Loucy (cell line): ENCODE data around the gene PIGU.

ENCODE experiments used
- H2AFZ ChIP-seq: fragments of 200-600 bp; sonication (generic); 2 replicates; pipeline ENCODE4 v1.6.0; 2016; ENCODE audit warnings: antibody characterized with exemption, mild to moderate bottlenecking, low read length, moderate library complexity
- H3F3A ChIP-seq: fragments of 200-600 bp; 2 replicates; pipeline ENCODE4 v1.6.0; 2016; ENCODE audit warnings: antibody characterized with exemption, low read depth, mild to moderate bottlenecking
- H3K27me3 ChIP-seq: fragments of 200-600 bp; sonication (generic); 2 replicates; pipeline ENCODE4 v1.6.1; 2014; ENCODE audit warnings: low read length, mild to moderate bottlenecking; ENCODE audit not compliant: insufficient read depth, poor library complexity, severe bottlenecking
- H3K36me3 ChIP-seq: fragments of 200-600 bp; sonication (generic); 2 replicates; pipeline ENCODE4 v1.6.1; 2016; ENCODE audit warnings: low read length; ENCODE audit not compliant: insufficient read depth
- H3K4me1 ChIP-seq: fragments of 200-600 bp; sonication (generic); 2 replicates; pipeline ENCODE4 v1.5.1; 2014; ENCODE audit warnings: low read length, mild to moderate bottlenecking; ENCODE audit not compliant: insufficient read depth, poor library complexity, severe bottlenecking
- H3K4me2 ChIP-seq: fragments of 200-600 bp; sonication (generic); 2 replicates; pipeline ENCODE4 v1.6.0; 2014; ENCODE audit warnings: antibody characterized with exemption, low read length, low read depth, mild to moderate bottlenecking; ENCODE audit not compliant: poor library complexity, severe bottlenecking
- H3K4me3 ChIP-seq: fragments of 200-600 bp; sonication (generic); 2 replicates; pipeline ENCODE4 v1.5.1; 2014; ENCODE audit warnings: low read length, mild to moderate bottlenecking, mixed read lengths; ENCODE audit not compliant: poor library complexity, severe bottlenecking
- H3K79me2 ChIP-seq: fragments of 200-600 bp; sonication (generic); 2 replicates; pipeline ENCODE4 v1.6.1; 2014; ENCODE audit warnings: low read length; ENCODE audit not compliant: insufficient read depth
- H3K9ac ChIP-seq: fragments of 200-600 bp; sonication (generic); 2 replicates; pipeline ENCODE4 v1.6.0; 2014; ENCODE audit warnings: mild to moderate bottlenecking, low read depth, low read length, moderate library complexity; ENCODE audit not compliant: poor library complexity, severe bottlenecking
- H3K9me2 ChIP-seq: fragments of 200-600 bp; sonication (generic); replicated peaks from 2 replicates; pipeline ENCODE4 v1.6.1; 2016; ENCODE audit warnings: low read depth, low read length, mixed read lengths
- H3K9me3 ChIP-seq: fragments of 200-600 bp; sonication (generic); 2 replicates; pipeline ENCODE4 v1.6.1; 2014; ENCODE audit warnings: mild to moderate bottlenecking, antibody characterized with exemption, low read length, low read depth; ENCODE audit not compliant: insufficient read depth
- H4K20me1 ChIP-seq: fragments of 200-600 bp; sonication (generic); 2 replicates; pipeline ENCODE4 v1.6.0; 2014; ENCODE audit warnings: antibody characterized with exemption, low read length, mild to moderate bottlenecking; ENCODE audit not compliant: insufficient read depth, poor library complexity, severe bottlenecking
- EZH2phosphoT487 ChIP-seq: fragments of 200-600 bp; IDR thresholded peaks from 2 replicates; pipeline ENCODE4 v1.6.1; 2018; ENCODE audit warnings: antibody characterized with exemption, mild to moderate bottlenecking, moderate library complexity, borderline replicate concordance
- TF ChIP-seq, protein P1 (sequence below): fragments of 200-600 bp; sonication (generic); conservative IDR thresholded peaks from 2 replicates; pipeline ENCODE4 v1.5.1; 2014; ENCODE audit warnings: mild to moderate bottlenecking, antibody characterized with exemption, low read length

Gene PIGU

DNA sequence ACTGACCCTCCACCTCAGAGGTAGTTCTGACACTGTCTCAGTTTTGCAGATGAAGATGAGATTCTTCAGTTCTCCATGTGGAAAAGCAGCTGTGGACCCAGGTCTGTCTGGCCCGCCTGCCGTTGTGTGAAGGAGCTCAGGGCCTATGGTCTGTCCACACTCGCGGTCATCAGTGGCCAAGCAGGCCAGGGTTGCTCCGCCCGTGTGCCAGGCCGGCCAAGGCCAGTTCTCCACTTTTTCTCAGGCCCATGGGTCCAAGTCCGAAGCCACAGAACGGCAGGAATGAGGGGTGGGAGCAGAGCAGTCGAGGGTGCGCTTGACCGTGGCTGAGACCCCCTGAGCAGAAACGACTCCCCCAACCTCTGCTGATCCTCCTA is 127.0 kb downstream of the PIGU start:
- Histone ChIP-seq H2AFZ (no peak overlapping the region), H3K79me2 (no peaks in the 10 kb centered on the region), H4K20me1 (no peaks in the 10 kb centered on the region), H3K4me1 (no peaks in the 10 kb centered on the region), H3K36me3 (no peaks in the 10 kb centered on the region), H3K9ac (no peak overlapping the region), H3K27me3 (no peaks in the 10 kb centered on the region), H3K4me3 (no peak overlapping the region), H3K4me2 (no peak overlapping the region), H3F3A (no peaks in the 10 kb centered on the region), H3K9me2 (no peaks in the 10 kb centered on the region), H3K9me3 (no peaks in the 10 kb centered on the region)
- no peak for TF ChIP-seq EZH2phosphoT487
- TF ChIP-seq, protein P1, sequence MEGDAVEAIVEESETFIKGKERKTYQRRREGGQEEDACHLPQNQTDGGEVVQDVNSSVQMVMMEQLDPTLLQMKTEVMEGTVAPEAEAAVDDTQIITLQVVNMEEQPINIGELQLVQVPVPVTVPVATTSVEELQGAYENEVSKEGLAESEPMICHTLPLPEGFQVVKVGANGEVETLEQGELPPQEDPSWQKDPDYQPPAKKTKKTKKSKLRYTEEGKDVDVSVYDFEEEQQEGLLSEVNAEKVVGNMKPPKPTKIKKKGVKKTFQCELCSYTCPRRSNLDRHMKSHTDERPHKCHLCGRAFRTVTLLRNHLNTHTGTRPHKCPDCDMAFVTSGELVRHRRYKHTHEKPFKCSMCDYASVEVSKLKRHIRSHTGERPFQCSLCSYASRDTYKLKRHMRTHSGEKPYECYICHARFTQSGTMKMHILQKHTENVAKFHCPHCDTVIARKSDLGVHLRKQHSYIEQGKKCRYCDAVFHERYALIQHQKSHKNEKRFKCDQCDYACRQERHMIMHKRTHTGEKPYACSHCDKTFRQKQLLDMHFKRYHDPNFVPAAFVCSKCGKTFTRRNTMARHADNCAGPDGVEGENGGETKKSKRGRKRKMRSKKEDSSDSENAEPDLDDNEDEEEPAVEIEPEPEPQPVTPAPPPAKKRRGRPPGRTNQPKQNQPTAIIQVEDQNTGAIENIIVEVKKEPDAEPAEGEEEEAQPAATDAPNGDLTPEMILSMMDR: no peak

DNA sequence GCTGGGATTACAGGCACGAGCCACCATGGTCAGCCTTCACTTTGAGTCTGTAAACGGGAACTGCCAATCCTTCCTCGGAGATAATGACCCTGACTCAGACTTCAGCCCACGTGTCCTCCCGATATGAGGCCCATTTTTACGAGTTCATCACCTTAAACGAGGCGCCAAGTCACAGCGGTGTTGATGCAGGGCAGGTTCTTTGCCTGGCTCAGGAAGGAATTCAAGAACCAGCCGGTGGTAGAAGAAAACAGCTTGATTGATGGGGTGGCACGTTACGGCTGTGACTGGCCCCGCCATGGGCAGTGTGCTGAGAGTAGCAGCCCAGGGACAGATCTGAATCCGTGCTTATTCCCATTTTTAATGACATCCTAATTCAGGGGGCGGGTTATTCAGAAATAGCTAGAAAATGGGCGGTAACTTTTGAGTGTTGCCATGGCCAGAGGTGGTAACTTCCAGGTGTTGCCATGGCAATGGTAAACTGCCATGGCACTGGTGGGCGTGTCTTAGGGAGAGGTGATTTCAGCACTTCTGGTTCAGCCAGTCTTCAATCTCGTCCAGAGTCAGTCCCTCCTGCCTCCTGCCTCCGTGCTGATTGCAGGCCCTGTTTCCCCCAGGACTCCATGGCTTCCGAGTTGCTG is 127.5 kb downstream of the PIGU start:
- Histone ChIP-seq H3K9me3 (no peaks in the 10 kb centered on the region), H4K20me1 (no peaks in the 10 kb centered on the region), H3K27me3 (no peaks in the 10 kb centered on the region), H3F3A (no peaks in the 10 kb centered on the region), H3K4me1 (no peaks in the 10 kb centered on the region), H3K9ac (no peak overlapping the region), H3K4me2 (no peak overlapping the region), H3K4me3 (no peak overlapping the region), H2AFZ (no peak overlapping the region), H3K9me2 (no peaks in the 10 kb centered on the region), H3K79me2 (no peaks in the 10 kb centered on the region), H3K36me3 (no peaks in the 10 kb centered on the region)
- TF ChIP-seq, protein P1: no peak
- TF ChIP-seq EZH2phosphoT487: no peak

DNA sequence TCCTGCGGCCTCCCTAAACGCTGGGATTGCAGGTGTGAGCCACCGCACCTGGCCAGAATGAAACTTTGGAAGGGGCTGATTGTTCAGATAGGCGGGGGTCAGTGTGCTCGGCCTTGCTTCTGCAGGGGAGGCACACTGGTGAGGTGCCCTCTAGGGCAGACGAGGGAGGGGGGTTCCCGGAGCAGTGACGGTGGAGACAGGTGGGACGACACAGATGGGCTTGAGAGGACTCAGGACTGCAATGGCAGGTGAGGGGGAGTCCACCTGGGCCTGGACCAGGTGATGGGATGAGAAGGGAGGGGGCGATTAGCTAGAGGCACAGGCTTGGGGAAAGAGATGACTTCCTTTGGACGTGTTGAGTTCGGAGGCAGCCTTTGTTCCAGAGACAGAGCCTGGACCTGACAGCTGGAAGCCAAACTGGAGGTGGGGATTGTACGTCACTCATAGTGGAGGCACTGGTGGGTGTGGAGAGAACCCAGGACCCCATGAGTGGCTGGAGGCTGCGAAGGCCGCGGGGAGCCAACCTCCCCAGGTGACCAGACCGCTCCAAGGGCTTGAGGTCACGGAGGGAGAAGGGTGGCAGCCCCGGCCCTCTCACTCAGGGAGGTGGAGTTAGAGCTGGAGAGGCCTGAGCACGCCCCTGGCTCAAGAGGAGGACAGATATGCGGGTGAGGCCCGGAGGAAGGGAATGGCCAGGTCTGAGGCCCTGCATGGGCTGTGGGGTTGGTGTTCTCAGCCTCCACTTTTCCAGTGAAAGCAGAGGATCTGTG is 128.9 kb downstream of the PIGU start:
- H4K20me1 ChIP-seq: no peaks in the 10 kb centered on the region
- H3K4me1 ChIP-seq: no peaks in the 10 kb centered on the region
- no peak overlapping the region for H2AFZ ChIP-seq
- no peak overlapping the region for H3K4me3 ChIP-seq
- no peak overlapping the region for H3K9ac ChIP-seq
- no peak for TF ChIP-seq EZH2phosphoT487
- TF ChIP-seq, protein P1: no peak
- no peaks in the 10 kb centered on the region for H3K36me3 ChIP-seq
- no peak overlapping the region for H3K4me2 ChIP-seq
- H3K27me3 ChIP-seq: no peaks in the 10 kb centered on the region
- H3K9me2 ChIP-seq: no peaks in the 10 kb centered on the region
- no peaks in the 10 kb centered on the region for H3K9me3 ChIP-seq
- no peaks in the 10 kb centered on the region for H3K79me2 ChIP-seq
- no peaks in the 10 kb centered on the region for H3F3A ChIP-seq
